HG03196 (cell line): Measurements from ENCODE around the gene WBP2.

ENCODE experiments used
- ATAC-seq: cut with Tn5 transposase; IDR thresholded peaks from one replicate; pipeline ENCODE4 v1.9.1; 2021; ENCODE audit not compliant: unreplicated experiment

Gene WBP2

GRCh38 chr17:75845933-75846691, 9.0 kb downstream of the WBP2 start:
- no peak for ATAC-seq

GRCh38 chr17:75845058-75845711, 9.9 kb downstream of the WBP2 start:
- peak; percentile 73 for ATAC-seq

- peak; percentile 18 for ATAC-seq
These were observed 10.5 kb downstream of the WBP2 start for GRCh38 chr17:75844530-75845057.

DNA sequence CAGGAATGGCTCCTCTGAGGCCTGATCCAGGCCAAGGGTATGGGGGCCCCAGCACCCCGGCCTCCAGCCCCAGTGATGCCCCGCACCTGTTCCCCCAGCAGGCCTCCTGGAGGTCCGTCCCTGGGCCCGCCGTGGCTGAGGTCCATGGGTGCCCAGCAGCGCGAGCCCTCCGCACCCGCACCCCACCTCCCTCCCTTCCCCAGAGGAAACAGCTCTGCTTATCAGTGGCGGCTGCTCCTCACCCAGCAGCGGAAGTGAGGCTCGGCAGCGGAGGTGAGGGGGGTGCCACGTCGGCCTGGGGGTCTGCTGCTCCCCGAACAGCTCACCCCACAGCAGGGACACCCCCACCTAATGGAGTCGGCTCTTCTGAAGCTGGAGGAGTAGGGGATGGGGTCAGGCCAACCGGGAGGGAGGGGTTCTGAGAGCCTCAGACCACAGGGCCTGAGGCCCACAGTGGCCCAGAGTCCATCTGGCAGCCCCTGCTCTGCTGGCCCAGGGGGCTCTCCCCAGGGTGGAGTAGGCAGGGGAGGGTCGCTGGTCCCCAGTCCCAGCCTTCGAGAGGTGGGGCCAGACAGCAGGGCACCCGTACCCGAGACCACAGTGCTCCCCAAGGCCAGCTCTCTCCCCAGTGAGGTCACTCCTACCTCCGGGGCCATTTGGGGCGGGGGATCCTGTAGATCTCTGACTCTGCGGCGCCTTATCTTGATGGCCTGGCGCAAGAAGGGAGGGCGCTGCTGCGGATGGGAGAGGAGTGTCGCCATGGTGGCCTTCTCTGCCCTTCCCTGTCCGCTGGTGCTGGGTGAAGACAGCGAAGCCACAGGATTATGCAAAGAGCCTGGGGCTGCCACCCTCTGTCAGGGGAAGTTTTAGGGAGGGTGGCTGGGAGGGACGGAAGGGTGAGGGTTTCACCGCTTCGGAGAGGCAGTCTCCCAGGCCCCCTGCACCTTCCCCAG, 11.3 kb downstream of the WBP2 start, which contains the start of gene UNC13D:
Gene UNC13D, minus strand, starts transcription at position 828 of the 953 bp plus-strand sequence. Its CDS starts 67 bp downstream, at position 761.
- ATAC-seq: no peak

DNA sequence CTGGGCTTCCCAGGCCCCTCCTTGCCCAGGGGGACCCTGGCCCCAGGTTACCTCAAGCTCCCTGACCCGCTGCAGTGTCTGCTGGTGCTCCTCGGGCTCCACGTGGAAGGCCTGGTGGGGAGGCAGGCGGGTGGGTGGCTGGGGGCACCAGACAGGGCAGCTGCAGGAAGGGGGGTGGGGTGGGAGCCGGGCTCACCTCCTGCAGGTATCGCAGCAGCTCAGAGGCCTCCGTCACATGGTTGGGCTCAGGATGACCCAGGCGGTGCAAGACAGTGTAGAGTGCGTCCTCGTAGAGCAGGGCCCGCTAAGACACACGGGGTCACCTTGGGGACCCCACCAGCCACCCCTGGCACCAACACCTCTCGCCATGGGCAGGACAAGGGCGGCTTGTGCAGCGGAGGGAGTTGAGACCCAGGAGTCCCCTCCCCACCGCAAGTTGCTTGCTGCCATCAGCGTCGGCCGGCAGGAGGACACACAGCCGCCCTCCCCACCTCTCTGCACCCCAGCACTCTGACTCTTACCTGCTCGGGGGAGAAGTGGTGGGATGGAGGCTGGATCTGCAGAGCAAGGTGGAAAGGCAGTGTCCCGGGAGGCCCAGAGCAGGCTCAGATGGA, 12.1 kb downstream of the WBP2 start:
- ATAC-seq: no peak

- ATAC-seq: no peak
These were observed 12.7 kb downstream of the WBP2 start for GRCh38 chr17:75842411-75842810.

- no peak for ATAC-seq
These were observed 14.4 kb downstream of the WBP2 start for GRCh38 chr17:75840799-75841164.

- ATAC-seq: no peak
These were observed 15.0 kb downstream of the WBP2 start for GRCh38 chr17:75839942-75840798.

DNA sequence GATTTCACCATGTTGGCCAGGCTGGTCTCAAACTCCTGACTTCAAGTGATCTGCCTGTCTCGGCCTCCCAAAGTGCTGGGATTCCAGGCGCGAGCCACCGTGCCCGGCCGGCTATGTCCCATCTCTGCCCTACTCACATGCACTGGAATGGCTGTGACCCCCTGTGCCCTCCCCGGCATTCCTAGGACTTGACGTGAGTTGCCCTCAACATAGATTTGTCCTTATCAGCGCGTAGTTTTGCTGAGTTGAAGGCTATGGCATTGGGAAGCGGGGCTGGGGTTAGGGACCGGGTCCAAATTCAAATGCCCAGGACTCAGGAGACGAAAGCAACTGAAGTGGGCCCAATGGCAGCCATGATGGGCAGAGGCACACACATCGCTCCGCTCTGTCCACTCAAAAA, 16.7 kb downstream of the WBP2 start:
- ATAC-seq: no peak

DNA sequence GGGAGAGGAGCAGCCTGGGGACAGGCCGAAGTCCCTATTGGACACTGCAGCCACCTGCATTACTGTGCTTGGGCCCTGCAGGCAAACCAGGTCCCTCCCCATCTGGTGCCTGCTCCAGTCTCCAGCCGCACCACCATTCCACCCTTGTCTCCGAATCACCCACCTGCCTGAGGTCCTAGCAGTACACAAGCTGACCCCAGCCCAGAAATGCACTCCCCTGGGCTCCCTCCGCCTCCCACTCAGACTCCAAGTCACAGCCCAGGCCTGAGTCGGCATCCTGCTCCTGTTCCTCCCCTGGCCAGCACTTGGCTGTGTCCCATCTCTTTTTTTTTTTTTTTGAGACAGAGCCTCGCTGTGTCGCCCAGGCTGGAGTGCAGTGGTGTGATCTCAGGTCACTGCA, 17.2 kb downstream of the WBP2 start:
- no peak for ATAC-seq

GRCh38 chr17:75836605-75837004, 18.5 kb downstream of the WBP2 start:
- ATAC-seq: no peak

GRCh38 chr17:75835654-75835987, 19.5 kb downstream of the WBP2 start:
- no peak for ATAC-seq

DNA sequence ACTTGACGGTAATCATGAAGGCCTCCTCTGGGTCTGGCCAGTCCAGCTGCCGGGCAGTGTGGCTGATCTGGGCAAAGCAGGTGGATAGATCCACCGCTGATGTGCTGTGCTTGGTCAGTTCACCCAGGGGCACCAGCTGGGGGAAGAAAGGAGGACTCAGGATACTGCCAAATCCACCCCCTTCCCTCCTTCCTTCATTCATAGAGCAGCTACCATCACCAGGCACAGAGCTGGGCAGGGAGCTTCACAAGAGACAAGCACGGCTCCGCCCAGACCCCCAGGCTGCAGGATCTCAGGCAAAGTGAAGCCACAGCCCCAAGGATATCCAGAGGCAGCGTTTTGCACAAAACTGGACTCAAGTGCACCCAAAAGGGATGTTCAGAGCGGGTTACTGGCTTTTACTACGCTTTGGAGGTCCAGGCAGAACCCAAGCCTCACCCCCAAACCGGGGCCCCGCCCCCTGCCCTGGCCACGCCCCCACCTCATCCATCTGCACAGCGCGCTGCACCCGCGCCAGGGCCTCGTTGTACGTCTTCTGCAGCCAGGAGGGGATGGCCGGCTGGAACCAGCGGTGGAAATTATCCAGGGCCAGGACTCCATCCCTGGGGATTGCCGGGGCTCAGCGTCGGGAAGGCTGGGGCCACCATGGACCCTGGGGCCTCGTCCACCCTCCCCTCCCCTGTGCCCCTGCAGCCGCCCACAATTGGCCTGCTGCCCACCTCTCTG, 20.0 kb downstream of the WBP2 start:
- ATAC-seq: no peak

- no peak for ATAC-seq
These were observed 20.7 kb downstream of the WBP2 start for GRCh38 chr17:75834279-75834920.

DNA sequence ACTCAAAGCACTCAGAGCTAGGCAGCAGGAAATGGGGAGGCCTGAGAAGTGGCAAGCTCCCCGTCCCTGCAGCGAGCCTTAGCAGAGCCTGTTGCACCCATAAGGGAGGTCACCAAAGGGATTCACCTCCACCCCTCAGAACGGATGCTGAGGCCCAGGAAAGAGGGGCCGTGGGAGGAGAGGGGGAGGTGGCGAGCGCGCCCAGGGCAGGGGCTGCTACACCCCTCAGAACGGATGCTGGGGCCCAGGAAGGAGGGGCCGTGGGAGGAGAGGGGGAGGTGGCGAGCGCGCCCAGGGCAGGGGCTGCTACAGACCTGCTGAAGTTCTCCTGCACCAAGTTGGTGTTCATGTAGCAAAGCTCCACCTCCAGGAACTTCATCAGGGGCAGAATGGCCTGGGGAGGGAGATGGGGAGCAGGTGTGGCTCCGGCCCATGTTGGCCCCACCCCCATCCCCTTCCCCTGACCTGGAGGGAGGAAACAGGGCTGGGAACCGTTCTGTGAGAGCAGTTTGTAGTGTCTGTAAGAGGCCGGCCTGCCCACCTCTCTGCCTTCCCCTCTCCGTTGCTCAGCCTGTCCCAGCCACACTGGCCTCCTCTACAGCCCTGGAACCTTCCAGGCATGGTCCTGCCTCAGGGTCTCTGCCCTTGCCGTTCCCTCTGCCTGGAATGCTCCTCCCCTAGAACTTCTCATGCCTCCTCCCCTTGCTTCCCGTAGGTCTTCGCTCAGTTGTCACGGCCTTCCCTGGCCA, 22.3 kb downstream of the WBP2 start:
- ATAC-seq: no peak

DNA sequence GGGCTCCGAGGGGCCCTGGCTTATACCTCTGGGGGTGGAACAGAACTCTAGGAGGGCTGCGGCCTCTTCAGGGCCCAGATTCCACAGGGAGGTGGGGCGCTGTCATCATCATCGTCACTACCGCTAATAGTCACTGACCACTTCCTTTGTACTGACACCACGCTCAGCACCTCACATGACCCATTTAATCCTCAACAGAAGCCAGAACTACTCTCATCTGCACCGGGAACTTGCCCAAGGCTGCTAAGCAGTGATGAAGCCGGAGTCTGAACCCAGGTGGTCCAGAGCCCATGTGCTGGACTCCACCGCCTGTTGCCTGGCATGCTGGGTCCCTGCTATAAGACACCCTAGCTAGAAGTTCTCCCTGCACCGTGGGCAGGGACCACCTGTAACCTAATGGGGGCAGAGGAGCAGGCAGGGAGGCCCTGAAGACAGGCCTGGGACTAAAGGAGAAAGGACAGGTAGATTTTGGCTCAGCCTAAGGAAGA, 22.9 kb downstream of the WBP2 start:
- no peak for ATAC-seq

- no peak for ATAC-seq
These were observed 24.0 kb downstream of the WBP2 start for GRCh38 chr17:75831032-75831571.
